K562 (cell line): ENCODE data around the gene ANKS1B. TPM values are rescaled to one million over a fixed set of nuclear protein-coding genes. Genes with fewer than 3 reads are reported as not detected.

Experiments used
- ARNT ChIP-seq, 2 experiments: fragments of 450-650 bp; IDR thresholded peaks; 2 replicates each; pipeline ENCODE4 v1.6.1; 2016; ENCODE audit warnings: mild to moderate bottlenecking in 1 of 2
- CC2D1A ChIP-seq: fragments of 450-650 bp; IDR thresholded peaks from 2 replicates; pipeline ENCODE4 v1.6.1; 2017; ENCODE audit warnings: mild to moderate bottlenecking
- CTCFL ChIP-seq: IDR thresholded peaks from 2 replicates; pipeline ENCODE4 v1.6.1; 2011; ENCODE audit warnings: borderline replicate concordance, low read depth, mild to moderate bottlenecking, moderate library complexity, low read length; ENCODE audit not compliant: insufficient read depth, poor library complexity, severe bottlenecking
- FOXK1 ChIP-seq: sonication (generic); formaldehyde crosslinking; IDR thresholded peaks from 2 replicates; pipeline ENCODE4 v1.8.0; 2022; ENCODE audit warnings: missing genetic modification reagents, mild to moderate bottlenecking, borderline replicate concordance
- JUND ChIP-seq, 2 experiments: IDR thresholded peaks; 2 replicates in 1 of 2; 3 replicates in 1 of 2; pipeline ENCODE4 v1.6.1; 2011; ENCODE audit warnings: borderline replicate concordance in 2 of 2, low read depth in 2 of 2, low read length in 2 of 2, improper control_type of control experiment in 1 of 2, missing biosample characterization in 1 of 2, missing genetic modification characterization in 1 of 2, missing genetic modification reagents in 1 of 2
- STAT5B ChIP-seq: fragments of 250-450 bp; sonication (Bioruptor Pico); IDR thresholded peaks from 2 replicates; pipeline ENCODE4 v1.8.0; 2021; ENCODE audit warnings: mild to moderate bottlenecking, inconsistent platforms
- TCF7 ChIP-seq: sonication (generic); IDR thresholded peaks from 2 replicates; pipeline ENCODE4 v1.6.1; 2016; ENCODE audit warnings: antibody characterized with exemption, borderline replicate concordance
- ZNF644 ChIP-seq: fragments of 200-800 bp; sonication (Bioruptor generic); IDR thresholded peaks from 2 replicates; pipeline ENCODE4 v1.6.1; 2016; ENCODE audit warnings: low read depth, missing genetic modification characterization, missing compliant biosample characterization
- polyA plus RNA-seq, 8 experiments: library from polyadenylated mRNA; depleted of rRNA in 4 of 8; stranded (reverse) in 5 of 8; unstranded in 3 of 8; fragments of >200 nt; fragmentation: Nextera tagmentation in 2 of 8; fragmentation: Illumina TruSeq in 1 of 8; extraction: Ambion mirVana in 2 of 8; extraction: Trizol in 1 of 8; gene quantifications; 2 replicates each; pipeline versions ENCODE4 v1.2.1 to v1.2.3, GENCODE V29; 2011 to 2014; ENCODE audit warnings: inconsistent platforms in 1 of 8, missing spikeins in 1 of 8
- total RNA-seq, 7 experiments: library from RNA; depleted of rRNA in 6 of 7; stranded (reverse); fragments of >200 nt in 6 of 7; fragmentation: Illumina TruSeq in 2 of 7; extraction: Trizol in 2 of 7; gene quantifications; 2 replicates each; pipeline versions ENCODE4 v1.2.1 to v1.2.3, GENCODE V29; 2011 to 2021; ENCODE audit warnings: low replicate concordance in 1 of 7
- TF ChIP-seq, protein P1 (sequence below): fragments of 250-450 bp; sonication (Bioruptor Pico); IDR thresholded peaks from 2 replicates; pipeline ENCODE4 v1.8.0; 2022; ENCODE audit warnings: inconsistent platforms, mild to moderate bottlenecking, moderate library complexity, borderline replicate concordance

Gene ANKS1B
- total and polyA plus RNA-seq, 9 of the 15 experiments (the other 6 are each of a cell fraction or from before 2014, with no cell fraction given), result 0.04 to 0.47 (median 0.28) TPM; not detected in 4

GRCh38 chr12:99879439-99879838 is 105.3 kb downstream of the ANKS1B start (continued):
- TF ChIP-seq TCF7 (no peak), ARNT (IDR thresholded peaks at IDR 0.05) (no peak), JUND (IDR thresholded peaks at IDR 0.05; ENCODE audit: borderline replicate concordance, low read depth, low read length) (no peak), JUND (tag; IDR thresholded peaks at IDR 0.05; ENCODE audit: borderline replicate concordance, low read depth, low read length) (no peak), CC2D1A (no peak), FOXK1 (CRISPR knock-in tag) (no peak), ZNF644 (tag) (no peak), CTCFL (no peak), STAT5B (no peak)
- TF ChIP-seq, protein P1, sequence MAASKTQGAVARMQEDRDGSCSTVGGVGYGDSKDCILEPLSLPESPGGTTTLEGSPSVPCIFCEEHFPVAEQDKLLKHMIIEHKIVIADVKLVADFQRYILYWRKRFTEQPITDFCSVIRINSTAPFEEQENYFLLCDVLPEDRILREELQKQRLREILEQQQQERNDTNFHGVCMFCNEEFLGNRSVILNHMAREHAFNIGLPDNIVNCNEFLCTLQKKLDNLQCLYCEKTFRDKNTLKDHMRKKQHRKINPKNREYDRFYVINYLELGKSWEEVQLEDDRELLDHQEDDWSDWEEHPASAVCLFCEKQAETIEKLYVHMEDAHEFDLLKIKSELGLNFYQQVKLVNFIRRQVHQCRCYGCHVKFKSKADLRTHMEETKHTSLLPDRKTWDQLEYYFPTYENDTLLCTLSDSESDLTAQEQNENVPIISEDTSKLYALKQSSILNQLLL, result no peak
